Measurements from ENCODE around the gene DLGAP5.

DNA sequence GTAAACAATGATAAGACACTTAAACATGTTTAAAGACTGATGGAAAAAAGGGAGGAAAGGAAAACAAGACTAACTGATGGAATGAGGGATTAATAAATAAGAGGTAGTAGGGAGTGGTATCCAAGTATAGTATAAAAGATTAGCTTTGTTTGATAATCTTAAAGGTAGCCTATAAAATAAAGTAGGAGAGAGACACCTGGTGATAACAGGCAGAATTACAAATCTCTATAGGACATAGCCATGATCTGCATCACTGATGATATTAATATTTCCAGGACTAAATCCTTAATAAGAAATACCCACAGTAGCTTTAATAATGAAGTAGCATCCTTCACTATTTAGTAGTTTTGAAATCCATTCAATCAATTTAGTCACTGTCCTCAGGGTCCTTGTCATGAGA is 30.4 kb downstream of the DLGAP5 start:
- TF ChIP-seq CTCF (IDR thresholded peaks at IDR 0.05; ENCODE audit: insufficient read depth, low read length, poor library complexity, severe bottlenecking) (no peak), EZH2phosphoT487 (conservative IDR thresholded peaks at IDR 0.05; ENCODE audit: low read length) (no peak)
